Testis (tissue), 3 donors: Measurements from ENCODE around the gene IFNA4. TPM values are rescaled to one million over a fixed set of nuclear protein-coding genes. Genes with fewer than 3 reads are reported as not detected.

Experiments used
- DNase-seq: peaks from one replicate; pipeline ENCODE4 v3.0.0-alpha.2; 2019
- H3K27ac ChIP-seq, 2 donors: fragments of 200-600 bp; sonication (generic); one replicate each; pipeline ENCODE4 v1.5.1; 2019
- H3K27me3 ChIP-seq: fragments of 200-600 bp; sonication (generic); one replicate; pipeline ENCODE4 v1.5.1; 2019
- H3K36me3 ChIP-seq: fragments of 200-600 bp; sonication (generic); one replicate; pipeline ENCODE4 v1.5.1; 2017; ENCODE audit warnings: low read depth; ENCODE audit errors: missing control alignments
- H3K4me1 ChIP-seq: fragments of 200-600 bp; sonication (generic); one replicate; pipeline ENCODE4 v1.5.1; 2019
- H3K4me3 ChIP-seq, 2 donors: fragments of 200-600 bp; sonication (generic); one replicate each; pipeline ENCODE4 v1.5.1; 2017 to 2019
- H3K9me3 ChIP-seq: fragments of 200-600 bp; sonication (generic); one replicate; pipeline ENCODE4 v1.5.1; 2017
- POLR2A ChIP-seq: fragments of 450-650 bp; IDR thresholded peaks from one replicate; pipeline ENCODE4 v1.6.1; 2017; ENCODE audit warnings: antibody characterized with exemption, mild to moderate bottlenecking, moderate library complexity
- WGBS, 2 donors: methylation state at CpG; one replicate each; pipeline ENCODE4 v1.1.5; 2018; 5-methylcytosine and 5-hydroxymethylcytosine counted together
- intact Hi-C: fragments of 100-400 bp; cut with DNase I; formaldehyde crosslinking; loops from one replicate; pipeline ENCODE4 v1.15.1; 2023; ENCODE audit warnings: low total_unique reads
- polyA plus RNA-seq: library from polyadenylated mRNA; stranded (reverse); fragments of 350-450 nt; fragmentation: Illumina TruSeq; extraction: RNeasy Lipid Tissue Mini Kit (QIAGEN cat#74804); gene quantifications from one replicate; pipeline ENCODE4 v1.2.3, GENCODE V29; 2014; ENCODE audit warnings: low read depth, low replicate concordance; ENCODE audit not compliant: insufficient read depth
- total RNA-seq, 2 donors: library from RNA; depleted of rRNA; stranded (reverse); fragments of >200 nt; gene quantifications; one replicate each; pipeline ENCODE4 v1.2.3, GENCODE V29; 2016
- TF ChIP-seq, protein P1 (sequence below), 3 experiments: fragments of 450-650 bp in 2 of 3; fragments of 200-600 bp in 1 of 3; sonication (generic) in 1 of 3; IDR thresholded peaks; one replicate each; pipeline ENCODE4 v1.5.1; 2016 to 2019; ENCODE audit warnings: antibody characterized with exemption in 3 of 3, mild to moderate bottlenecking in 2 of 3, moderate library complexity in 1 of 3

The IFNA4 gene
- total and polyA plus RNA-seq, 3 donors from 2014 or later: not detected

DNA sequence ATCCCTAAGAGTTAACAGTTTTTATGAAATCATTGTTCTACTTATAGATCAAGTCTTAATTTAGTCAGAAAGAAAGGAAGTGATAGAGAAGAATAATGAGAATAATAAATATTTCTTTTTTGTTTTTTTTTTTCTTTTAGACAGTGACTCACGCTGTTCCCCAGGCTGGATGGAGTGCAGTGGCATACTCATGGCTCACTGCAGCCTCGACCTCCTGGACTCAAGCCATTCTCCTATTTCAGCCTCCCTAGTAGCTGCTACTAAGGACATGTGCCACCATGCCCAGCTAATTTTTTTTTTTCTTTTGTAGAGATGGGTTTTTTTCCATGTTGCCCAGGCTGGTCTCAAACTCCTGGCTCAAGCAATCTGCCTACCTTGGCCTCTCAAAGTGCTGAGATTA, 31.9 kb downstream of the IFNA4 start:
- TF ChIP-seq, protein P1, sequence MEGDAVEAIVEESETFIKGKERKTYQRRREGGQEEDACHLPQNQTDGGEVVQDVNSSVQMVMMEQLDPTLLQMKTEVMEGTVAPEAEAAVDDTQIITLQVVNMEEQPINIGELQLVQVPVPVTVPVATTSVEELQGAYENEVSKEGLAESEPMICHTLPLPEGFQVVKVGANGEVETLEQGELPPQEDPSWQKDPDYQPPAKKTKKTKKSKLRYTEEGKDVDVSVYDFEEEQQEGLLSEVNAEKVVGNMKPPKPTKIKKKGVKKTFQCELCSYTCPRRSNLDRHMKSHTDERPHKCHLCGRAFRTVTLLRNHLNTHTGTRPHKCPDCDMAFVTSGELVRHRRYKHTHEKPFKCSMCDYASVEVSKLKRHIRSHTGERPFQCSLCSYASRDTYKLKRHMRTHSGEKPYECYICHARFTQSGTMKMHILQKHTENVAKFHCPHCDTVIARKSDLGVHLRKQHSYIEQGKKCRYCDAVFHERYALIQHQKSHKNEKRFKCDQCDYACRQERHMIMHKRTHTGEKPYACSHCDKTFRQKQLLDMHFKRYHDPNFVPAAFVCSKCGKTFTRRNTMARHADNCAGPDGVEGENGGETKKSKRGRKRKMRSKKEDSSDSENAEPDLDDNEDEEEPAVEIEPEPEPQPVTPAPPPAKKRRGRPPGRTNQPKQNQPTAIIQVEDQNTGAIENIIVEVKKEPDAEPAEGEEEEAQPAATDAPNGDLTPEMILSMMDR (IDR thresholded peaks at IDR 0.05): no peak
- no peak for TF ChIP-seq POLR2A
- H3K36me3 ChIP-seq: no peaks in the 10 kb centered on the region
- no peak overlapping the region for H3K4me3 ChIP-seq
- H3K9me3 ChIP-seq: no peaks in the 10 kb centered on the region
- no peak overlapping the region for H3K27ac ChIP-seq
- no peaks in the 10 kb centered on the region for H3K4me1 ChIP-seq
- H3K27me3 ChIP-seq: no peaks in the 10 kb centered on the region
- no peak for DNase-seq
- 81 to 83% methylated on average over 2 of the region's 2 CpGs for WGBS, 2 donors
- intact Hi-C loops: no loop called here

DNA sequence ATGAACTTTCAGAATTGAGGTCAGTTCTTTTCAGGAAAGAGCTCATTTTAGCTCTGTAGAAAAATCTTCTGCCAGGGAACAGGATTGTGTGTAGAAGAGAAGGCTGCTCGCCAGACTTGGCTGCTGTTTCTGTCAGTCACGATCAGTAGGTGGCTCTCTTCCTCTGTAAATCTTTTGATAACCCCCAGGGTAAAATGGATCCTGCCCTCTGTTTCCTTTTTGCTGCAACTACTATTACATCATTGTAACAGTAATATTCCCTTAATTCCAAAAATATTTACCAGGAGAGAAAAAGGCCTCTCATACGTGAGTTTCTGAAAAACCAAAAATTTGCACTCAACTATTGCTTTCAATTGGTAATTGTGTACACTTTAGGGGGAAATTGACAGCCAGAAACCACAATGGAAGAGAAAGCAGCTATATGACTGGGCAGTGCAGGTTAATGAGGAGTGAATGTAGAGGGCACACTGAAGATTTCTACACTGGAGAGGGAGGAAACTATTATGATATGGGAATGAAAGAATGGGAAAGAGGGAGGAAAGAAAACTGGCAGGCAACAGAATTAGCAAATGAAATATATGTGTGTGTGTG, 33.3 kb downstream of the IFNA4 start:
- Histone ChIP-seq H3K4me1 (no peaks in the 10 kb centered on the region), H3K4me3 (no peak overlapping the region), H3K36me3 (no peaks in the 10 kb centered on the region), H3K27me3 (no peaks in the 10 kb centered on the region), H3K9me3 (no peaks in the 10 kb centered on the region), H3K27ac (no peak overlapping the region)
- DNase-seq: no peak
- 29 to 35% methylated on average over 3 of the region's 3 CpGs for WGBS, 2 donors
- intact Hi-C loops: no loop called here
- TF ChIP-seq, protein P1 (IDR thresholded peaks at IDR 0.05): no peak
- no peak for TF ChIP-seq POLR2A

DNA sequence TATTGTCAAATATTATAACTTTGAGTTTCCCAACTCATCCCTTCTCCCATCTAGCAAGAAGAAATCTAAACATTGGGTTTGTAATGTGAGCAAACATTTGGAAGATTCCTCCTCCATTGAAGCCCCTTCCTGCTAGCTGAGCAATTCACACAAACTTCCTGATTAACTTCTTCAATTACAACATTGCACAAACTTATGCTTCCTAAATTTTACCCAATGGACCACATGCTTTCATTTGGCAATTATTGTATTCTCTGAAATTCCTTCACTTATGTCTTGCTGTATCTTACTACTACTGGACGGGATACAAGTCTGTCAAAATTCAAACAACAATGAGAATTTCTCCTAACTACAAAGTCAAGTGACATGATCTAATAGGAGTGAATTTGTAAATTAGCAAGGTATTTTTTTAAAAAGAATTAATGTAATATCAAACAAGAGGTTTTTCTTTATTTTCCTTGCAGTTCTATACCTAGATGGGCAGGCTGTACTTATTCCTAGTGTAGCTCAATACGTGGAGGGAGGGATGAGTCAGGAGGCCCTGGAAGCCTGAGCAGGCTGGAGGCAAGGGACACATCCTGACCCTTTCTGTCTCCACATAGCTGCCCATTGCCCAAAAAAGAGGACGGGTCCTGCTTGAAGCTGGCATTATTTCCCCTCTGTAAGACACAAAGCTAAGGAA, 33.9 kb downstream of the IFNA4 start:
- no peak for TF ChIP-seq POLR2A
- TF ChIP-seq, protein P1 (IDR thresholded peaks at IDR 0.05): no peak
- no peaks in the 10 kb centered on the region for H3K9me3 ChIP-seq
- H3K4me1 ChIP-seq: no peaks in the 10 kb centered on the region
- WGBS, 2 donors: 49 to 58% methylated on average over 3 of the region's 3 CpGs
- H3K4me3 ChIP-seq: no peak overlapping the region
- DNase-seq: no peak
- no peaks in the 10 kb centered on the region for H3K27me3 ChIP-seq
- intact Hi-C loops: no loop called here
- no peaks in the 10 kb centered on the region for H3K36me3 ChIP-seq
- H3K27ac ChIP-seq: no peak overlapping the region

DNA sequence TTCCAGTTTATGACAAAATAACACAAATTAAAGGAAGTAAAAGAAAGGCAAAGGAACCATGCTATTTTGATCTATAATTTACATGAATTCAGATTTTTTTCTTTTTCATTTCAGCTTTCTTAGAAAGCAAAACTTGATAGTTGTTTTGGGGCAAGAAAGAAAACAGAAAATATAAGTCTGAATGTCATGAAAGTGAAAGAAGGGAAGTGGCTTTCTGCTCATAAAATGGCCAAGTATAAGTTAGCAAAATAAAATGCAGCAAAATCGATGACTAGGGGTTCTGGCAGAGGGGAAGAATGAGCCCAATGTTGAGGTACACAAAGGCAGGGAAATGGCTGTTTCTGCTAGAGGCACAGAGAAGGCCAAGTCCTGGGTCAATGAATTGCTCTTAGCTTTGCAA, 42.8 kb downstream of the IFNA4 start:
- H3K27me3 ChIP-seq: no peaks in the 10 kb centered on the region
- no peak overlapping the region for H3K27ac ChIP-seq
- DNase-seq: no peak
- no peaks in the 10 kb centered on the region for H3K36me3 ChIP-seq
- H3K4me1 ChIP-seq: no peaks in the 10 kb centered on the region
- intact Hi-C loops: no loop called here
- 78 to 82% methylated on average over 1 of the region's 1 CpG for WGBS, 2 donors
- H3K4me3 ChIP-seq: no peak overlapping the region
- no peak for TF ChIP-seq POLR2A
- TF ChIP-seq, protein P1 (IDR thresholded peaks at IDR 0.05): no peak
- no peaks in the 10 kb centered on the region for H3K9me3 ChIP-seq

DNA sequence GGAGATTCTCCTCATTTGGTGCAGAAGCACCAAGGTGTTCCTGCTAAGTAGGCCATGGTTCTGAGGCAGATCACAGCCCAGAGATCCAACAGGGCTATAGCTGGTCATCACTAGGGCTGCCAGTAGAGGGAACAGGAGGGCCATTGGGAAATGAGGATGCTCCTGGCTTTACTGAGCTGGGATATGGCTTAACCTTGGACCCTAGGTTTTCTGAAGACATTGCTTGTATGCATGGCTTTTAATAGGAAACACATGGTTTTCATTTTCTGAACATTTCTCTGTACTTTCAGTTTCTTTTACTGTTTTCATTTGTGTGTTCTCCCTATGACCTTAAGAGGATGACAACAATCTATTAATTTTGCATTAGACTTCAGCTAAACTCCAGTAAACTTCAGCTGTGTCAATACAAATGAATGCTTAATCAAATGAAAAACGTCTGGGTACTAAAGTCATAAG, 45.9 kb downstream of the IFNA4 start, which contains the start of gene IFNW1:
Gene IFNW1 (minus strand): TSS at position 406 of the 456 bp plus-strand sequence. CDS start 262 bp downstream, at position 144.
- H3K4me3 ChIP-seq: no peak within 1 kb of the TSS
- H3K36me3 ChIP-seq: no peaks in the 10 kb centered on the region
- DNase-seq: no peak
- H3K9me3 ChIP-seq: no peaks in the 10 kb centered on the region
- intact Hi-C loops: no loop called here
- H3K27ac ChIP-seq: no peak within 1 kb of the TSS
- no peaks in the 10 kb centered on the region for H3K4me1 ChIP-seq
- WGBS, 2 donors: 50 to 60% methylated on average over 1 of the region's 1 CpG
- H3K27me3 ChIP-seq: no peaks in the 10 kb centered on the region
- TF ChIP-seq POLR2A: no peak
- TF ChIP-seq, protein P1 (IDR thresholded peaks at IDR 0.05): no peak
